H9 (cell line): Measurements from ENCODE around the gene SMIM41. TPM values are rescaled to one million over a fixed set of nuclear protein-coding genes. Genes with fewer than 3 reads are reported as not detected.

ENCODE experiments used
- DNase-seq: peaks from one replicate; pipeline ENCODE4 v3.0.0-alpha.2; 2017
- H2AFZ ChIP-seq: one replicate; pipeline ENCODE4 v1.6.1; 2013; ENCODE audit warnings: mild to moderate bottlenecking, low read length, control low read depth, moderate library complexity
- H2AK5ac ChIP-seq: 2 replicates; pipeline ENCODE4 v1.6.1; 2013; ENCODE audit warnings: low read length, control low read depth, mixed read lengths; ENCODE audit not compliant: insufficient read length
- H2BK120ac ChIP-seq: one replicate; pipeline ENCODE4 v1.6.1; 2013; ENCODE audit warnings: low read depth, mild to moderate bottlenecking, low read length, control low read depth, inconsistent platforms; ENCODE audit not compliant: poor library complexity, severe bottlenecking
- H2BK12ac ChIP-seq: 2 replicates; pipeline ENCODE4 v1.6.1; 2013; ENCODE audit warnings: low read length, control low read depth, mixed read lengths, low read depth; ENCODE audit not compliant: insufficient read length
- H2BK15ac ChIP-seq: 2 replicates; pipeline ENCODE4 v1.6.1; 2013; ENCODE audit warnings: low read depth, low read length, control low read depth
- H2BK20ac ChIP-seq: one replicate; pipeline ENCODE4 v1.6.1; 2013; ENCODE audit warnings: low read depth, mild to moderate bottlenecking, low read length, control low read depth, inconsistent platforms; ENCODE audit not compliant: poor library complexity, severe bottlenecking
- H2BK5ac ChIP-seq: 2 replicates; pipeline ENCODE4 v1.6.1; 2013; ENCODE audit warnings: low read length, control low read depth, mixed read lengths; ENCODE audit not compliant: insufficient read length
- H3K14ac ChIP-seq: 2 replicates; pipeline ENCODE4 v1.6.1; 2013; ENCODE audit warnings: low read length, control low read depth; ENCODE audit not compliant: insufficient read depth
- H3K18ac ChIP-seq: 2 replicates; pipeline ENCODE4 v1.6.1; 2013; ENCODE audit warnings: low read depth, mild to moderate bottlenecking, mixed read lengths, low read length, control low read depth; ENCODE audit not compliant: insufficient read length
- H3K23ac ChIP-seq: 2 replicates; pipeline ENCODE4 v1.6.1; 2013; ENCODE audit warnings: low read length, control low read depth, mixed read lengths, low read depth; ENCODE audit not compliant: insufficient read length
- H3K23me2 ChIP-seq: 2 replicates; pipeline ENCODE4 v1.6.1; 2013; ENCODE audit warnings: low read depth, mild to moderate bottlenecking, mixed read lengths, low read length, control low read depth; ENCODE audit not compliant: insufficient read length, poor library complexity, severe bottlenecking
- H3K27ac ChIP-seq: 2 replicates; pipeline ENCODE4 v1.5.1; 2013; ENCODE audit warnings: low read length, control low read depth, mixed read lengths, low read depth; ENCODE audit not compliant: insufficient read length
- H3K27me3 ChIP-seq: 2 replicates; pipeline ENCODE4 v1.6.1; 2013; ENCODE audit warnings: low read length, control low read depth, inconsistent platforms; ENCODE audit not compliant: insufficient read depth
- H3K4ac ChIP-seq: 2 replicates; pipeline ENCODE4 v1.6.1; 2013; ENCODE audit warnings: low read depth, mild to moderate bottlenecking, control low read depth, inconsistent platforms, low read length, moderate library complexity
- H3K4me1 ChIP-seq: 2 replicates; pipeline ENCODE4 v1.6.1; 2013; ENCODE audit warnings: low read length, control low read depth, inconsistent platforms; ENCODE audit not compliant: insufficient read depth
- H3K4me2 ChIP-seq: 2 replicates; pipeline ENCODE4 v1.6.1; 2013; ENCODE audit warnings: low read length, control low read depth, mixed read lengths; ENCODE audit not compliant: insufficient read length, insufficient read depth
- H3K56ac ChIP-seq: 2 replicates; pipeline ENCODE4 v1.6.1; 2013; ENCODE audit warnings: low read depth, mild to moderate bottlenecking, mixed read lengths, low read length, control low read depth; ENCODE audit not compliant: insufficient read length
- H3K79me1 ChIP-seq: 2 replicates; pipeline ENCODE4 v1.6.1; 2013; ENCODE audit warnings: low read depth, mild to moderate bottlenecking, moderate library complexity, low read length, control low read depth, inconsistent platforms; ENCODE audit not compliant: insufficient read depth, poor library complexity, severe bottlenecking
- H3K79me2 ChIP-seq: 2 replicates; pipeline ENCODE4 v1.6.1; 2013; ENCODE audit warnings: low read length, control low read depth, inconsistent platforms; ENCODE audit not compliant: insufficient read depth
- H3K9ac ChIP-seq: 2 replicates; pipeline ENCODE4 v1.6.1; 2013; ENCODE audit warnings: low read length, control low read depth, mixed read lengths; ENCODE audit not compliant: insufficient read length; ENCODE audit errors: extremely low read depth
- H3K9me3 ChIP-seq: one replicate; pipeline ENCODE4 v1.6.1; 2013; ENCODE audit warnings: low read depth, low read length, inconsistent platforms; ENCODE audit not compliant: control insufficient read depth
- H3T11ph ChIP-seq: one replicate; pipeline ENCODE4 v1.6.1; 2013; ENCODE audit warnings: mild to moderate bottlenecking, low read length, control low read depth, inconsistent platforms
- H4K20me1 ChIP-seq: one replicate; pipeline ENCODE4 v1.6.1; 2013; ENCODE audit not compliant: control insufficient read depth, insufficient read length, insufficient read depth
- H4K5ac ChIP-seq: 2 replicates; pipeline ENCODE4 v1.6.1; 2013; ENCODE audit warnings: low read depth, mild to moderate bottlenecking, mixed read lengths, low read length, control low read depth; ENCODE audit not compliant: insufficient read length
- H4K8ac ChIP-seq: replicated peaks from 2 replicates; pipeline ENCODE4 v1.6.1; 2013; ENCODE audit warnings: low read length, control low read depth, mixed read lengths, low read depth; ENCODE audit not compliant: insufficient read length
- H4K91ac ChIP-seq: 2 replicates; pipeline ENCODE4 v1.6.1; 2013; ENCODE audit warnings: low read depth, mild to moderate bottlenecking, moderate library complexity, mixed read lengths, low read length, control low read depth; ENCODE audit not compliant: insufficient read length
- H3K27ac Mint-ChIP-seq, 3 experiments: 2 replicates in 2 of 3; 3 replicates in 1 of 3; pipeline ENCODE4 v1.8.0; 2020 to 2021; ENCODE audit warnings: mixed read lengths in 3 of 3, mild to moderate bottlenecking in 1 of 3, moderate library complexity in 1 of 3
- H3K27me3 Mint-ChIP-seq: 2 replicates; pipeline ENCODE4 v1.8.0; 2021; ENCODE audit warnings: low read depth, mild to moderate bottlenecking, moderate library complexity, mixed read lengths
- H3K36me3 Mint-ChIP-seq, 3 experiments: 2 replicates in 2 of 3; 3 replicates in 1 of 3; pipeline ENCODE4 v1.8.0; 2020 to 2021; ENCODE audit warnings: low read depth in 3 of 3, mixed read lengths in 3 of 3; ENCODE audit not compliant: insufficient read depth in 1 of 3
- H3K4me1 Mint-ChIP-seq, 2 experiments: 2 replicates each; pipeline ENCODE4 v1.8.0; 2020; ENCODE audit warnings: mixed read lengths in 2 of 2
- H3K4me3 Mint-ChIP-seq, 2 experiments: 2 replicates in 1 of 2; 3 replicates in 1 of 2; pipeline ENCODE4 v1.8.0; 2020 to 2021; ENCODE audit warnings: mild to moderate bottlenecking in 2 of 2, mixed read lengths in 2 of 2, moderate library complexity in 1 of 2
- H3K9me3 Mint-ChIP-seq, 2 experiments: 2 replicates in 1 of 2; 3 replicates in 1 of 2; pipeline ENCODE4 v1.8.0; 2020; ENCODE audit warnings: mild to moderate bottlenecking in 2 of 2, mixed read lengths in 2 of 2, moderate library complexity in 1 of 2
- CTCF ChIP-seq: fragments of 200-600 bp; sonication (generic); conservative IDR thresholded peaks from 3 replicates; pipeline ENCODE4 v1.8.0; 2021; ENCODE audit warnings: antibody characterized with exemption, mild to moderate bottlenecking
- WGBS: extraction: QIAGEN DNeasy Blood & Tissue Kit; methylation state at CpG from one replicate; pipeline ENCODE4 v1.1.7; 2013; ENCODE audit warnings: missing lambda C conversion rate, low lambda C conversion rate, mixed read lengths; ENCODE audit not compliant: insufficient read length; ENCODE audit errors: extremely low coverage; 5-methylcytosine and 5-hydroxymethylcytosine counted together
- total RNA-seq: library from RNA; stranded (reverse); gene quantifications from 2 replicates; pipeline ENCODE4 v1.2.1, GENCODE V29; 2021

SMIM41 gene
- total RNA-seq, 1 experiment from 2014 or later, result not detected

- H2AK5ac ChIP-seq, result no peak overlapping the region
- no peak overlapping the region for H2BK15ac ChIP-seq
- Mint-ChIP-seq H3K9me3 (no peaks in the 10 kb centered on the region), H3K4me1 (peaks cover 15 to 19% of the 10 kb centered on the region in 2 experiments), H3K36me3 (peaks cover 0 to 2% (median 0%) of the 10 kb centered on the region in 3 experiments; a peak in 3 of 7 replicates), H3K27me3 (peaks cover 36% of the 10 kb centered on the region), H3K4me3 (peak overlapping the region in 1 of 2 experiments; percentile 41; a peak in 1 of 5 replicates), H3K27ac (peak overlapping the region in 1 of 3 experiments; percentile 2; a peak in 2 of 7 replicates)
- H4K20me1 ChIP-seq, result peaks cover 2% of the 10 kb centered on the region
- no peak for DNase-seq
- H3K23me2 ChIP-seq, result peaks cover 7% of the 10 kb centered on the region
- no peak overlapping the region for H2BK12ac ChIP-seq
- no peak overlapping the region for H3K27ac ChIP-seq
- H3K4me2 ChIP-seq, result no peak overlapping the region
- no peak overlapping the region for H3T11ph ChIP-seq
- no peak overlapping the region for H3K9ac ChIP-seq
- no peaks in the 10 kb centered on the region for H3K79me1 ChIP-seq
- no peak overlapping the region for H3K56ac ChIP-seq
- H3K14ac ChIP-seq, result no peak overlapping the region
- H3K4me1 ChIP-seq, result no peaks in the 10 kb centered on the region
- no peaks in the 10 kb centered on the region for H3K9me3 ChIP-seq
- H2BK5ac ChIP-seq, result no peak overlapping the region
- H3K18ac ChIP-seq, result no peak overlapping the region
- no peaks in the 10 kb centered on the region for H3K27me3 ChIP-seq
- no peak overlapping the region for H3K23ac ChIP-seq
- TF ChIP-seq CTCF, result no peak
- H4K91ac ChIP-seq, result no peak overlapping the region
- H3K79me2 ChIP-seq, result peaks cover 11% of the 10 kb centered on the region; the same call in 1 of the 2 replicates
- no peak overlapping the region for H4K8ac ChIP-seq
- H4K5ac ChIP-seq, result no peak overlapping the region
- WGBS, result no CpG with 5 or more reads among the region's 8 CpGs
- no peak overlapping the region for H2BK120ac ChIP-seq
- no peak overlapping the region for H2AFZ ChIP-seq
- no peak overlapping the region for H3K4ac ChIP-seq
- no peak overlapping the region for H2BK20ac ChIP-seq
Measured at GRCh38 chr12:52066346-52067080, 13.0 kb upstream of the SMIM41 start.
